A673 (cell line): Measurements from ENCODE around the gene KIF12.

ENCODE experiments used
- CTCF ChIP-seq: fragments of 300-800, 200-600 bp; sonication (generic); conservative IDR thresholded peaks from 2 replicates; pipeline ENCODE4 v1.5.1; 2017; ENCODE audit warnings: low read depth, mild to moderate bottlenecking, antibody characterized with exemption, low read length, moderate library complexity, mixed read lengths
- EZH2 ChIP-seq: fragments of 200-600 bp; sonication (generic); IDR thresholded peaks from 2 replicates; pipeline ENCODE4 v1.6.1; 2017; ENCODE audit warnings: borderline replicate concordance, low read depth, mild to moderate bottlenecking, mixed read lengths, antibody characterized with exemption, low read length; ENCODE audit not compliant: poor library complexity, severe bottlenecking

GRCh38 chr9:114134827-114135396, 35.8 kb upstream of the KIF12 start:
- TF ChIP-seq CTCF (no peak), EZH2 (no peak)
